H1 (cell line): ENCODE results near the gene HDDC3. TPM values are rescaled to one million over a fixed set of nuclear protein-coding genes. Genes with fewer than 3 reads are reported as not detected.
A peak's percentile ranks its signal among the peaks of the same experiment; 100 is the strongest.

Experiments
- CTCF ChIA-PET: fragments of 300-600 bp; sonication (Branson Sonifier 250); formaldehyde crosslinking; loops from one replicate; lab custom pipeline; 2021; ENCODE audit not compliant: partially characterized antibody; lab: Charles Lee
- POLR2A ChIA-PET: fragments of 300-600 bp; sonication (Branson Sonifier 250); formaldehyde crosslinking; loops from one replicate; lab custom pipeline; 2021; ENCODE audit warnings: inconsistent platforms; ENCODE audit not compliant: partially characterized antibody; lab: Charles Lee
- DNase-seq, 2 experiments: peaks; one replicate each; pipeline versions ENCODE4 v3.0.0 to v3.0.0-alpha.2; 2010 to 2022; ENCODE audit warnings: low spot score in 2 of 2, low read depth in 1 of 2, mixed read lengths in 1 of 2
- FAIRE-seq: peaks from 2 replicates; lab custom pipeline; 2011; peaks lifted over from hg19 to GRCh38; lab: Jason Lieb, UNC
- H2AFZ ChIP-seq: 2 replicates; pipeline ENCODE4 v1.8.1; 2012; ENCODE audit warnings: low read length, inconsistent platforms
- H2AK5ac ChIP-seq: 2 replicates; pipeline ENCODE4 v1.6.1; 2013; ENCODE audit warnings: low read depth, low read length
- H2BK120ac ChIP-seq: replicated peaks from 2 replicates; pipeline ENCODE3; 2013; ENCODE audit warnings: low read depth, low read length, inconsistent platforms
- H2BK12ac ChIP-seq: 2 replicates; pipeline ENCODE4 v1.6.1; 2013; ENCODE audit warnings: low read depth, low read length
- H2BK15ac ChIP-seq: 2 replicates; pipeline ENCODE4 v1.6.1; 2013; ENCODE audit warnings: low read length
- H2BK20ac ChIP-seq: 2 replicates; pipeline ENCODE4 v1.6.1; 2013; ENCODE audit warnings: low read length
- H2BK5ac ChIP-seq: 2 replicates; pipeline ENCODE4 v1.6.1; 2013; ENCODE audit warnings: low read depth, low read length
- H3K14ac ChIP-seq: 2 replicates; pipeline ENCODE4 v1.6.1; 2013; ENCODE audit warnings: inconsistent platforms; ENCODE audit not compliant: insufficient read length
- H3K18ac ChIP-seq: 2 replicates; pipeline ENCODE4 v1.6.1; 2013; ENCODE audit warnings: low read length; ENCODE audit errors: extremely low read depth
- H3K23ac ChIP-seq: 2 replicates; pipeline ENCODE4 v1.6.1; 2013; ENCODE audit warnings: inconsistent platforms; ENCODE audit not compliant: insufficient read length
- H3K23me2 ChIP-seq: 2 replicates; pipeline ENCODE4 v1.6.1; 2013; ENCODE audit warnings: low read depth, low read length
- H3K27ac ChIP-seq: 2 replicates; pipeline ENCODE4 v1.6.1; 2011; ENCODE audit warnings: low read depth, low read length, inconsistent platforms
- H3K27me3 ChIP-seq, 4 experiments: replicated peaks in 1 of 4; 1 replicate in 1 of 4; 2 replicates in 3 of 4; pipeline versions ENCODE4 v1.6.1 to v1.8.1; 2011 to 2013; ENCODE audit warnings: low read length in 3 of 4, mild to moderate bottlenecking in 3 of 4, inconsistent platforms in 2 of 4, mixed read lengths in 2 of 4, moderate library complexity in 1 of 4; ENCODE audit not compliant: control insufficient read depth in 3 of 4, insufficient read depth in 3 of 4; ENCODE audit errors: extremely low read depth in 1 of 4
- H3K36me3 ChIP-seq, 4 experiments: 2 replicates each; pipeline versions ENCODE4 v1.6.1 to v1.8.1; 2011 to 2013; ENCODE audit warnings: mild to moderate bottlenecking in 4 of 4, low read length in 3 of 4, moderate library complexity in 2 of 4, control low read depth in 1 of 4, inconsistent platforms in 1 of 4; ENCODE audit not compliant: insufficient read depth in 4 of 4, control insufficient read depth in 2 of 4
- H3K4ac ChIP-seq: replicated peaks from 2 replicates; pipeline ENCODE3; 2013; ENCODE audit warnings: low read length, low read depth, mixed read lengths, inconsistent platforms; ENCODE audit not compliant: insufficient read length
- H3K4me1 ChIP-seq, 4 experiments: replicated peaks in 1 of 4; 1 replicate in 1 of 4; 2 replicates in 3 of 4; pipeline versions ENCODE4 v1.6.1 to v1.8.1; 2011 to 2013; ENCODE audit warnings: low read length in 3 of 4, inconsistent platforms in 2 of 4, mixed read lengths in 1 of 4; ENCODE audit not compliant: insufficient read depth in 4 of 4, control insufficient read depth in 3 of 4
- H3K4me2 ChIP-seq, 2 experiments: 2 replicates each; pipeline versions ENCODE4 v1.6.1 to v1.8.1; 2011 to 2013; ENCODE audit warnings: low read depth in 2 of 2, low read length in 2 of 2, control low read depth in 1 of 2, inconsistent platforms in 1 of 2, mild to moderate bottlenecking in 1 of 2; ENCODE audit not compliant: insufficient read depth in 1 of 2
- H3K4me3 ChIP-seq, 4 experiments: fragments of 200-600, 300-600 bp in 1 of 4; sonication (generic), shearing (Covaris generic), sonication (Bioruptor Twin) in 1 of 4; 2 replicates each; pipeline versions ENCODE4 v1.5.1 to v1.8.1; 2011 to 2016; ENCODE audit warnings: low read length in 4 of 4, low read depth in 3 of 4, control low read depth in 2 of 4, inconsistent platforms in 2 of 4, mild to moderate bottlenecking in 2 of 4, mixed read lengths in 1 of 4, moderate library complexity in 1 of 4; ENCODE audit not compliant: insufficient read depth in 2 of 4; ENCODE audit errors: extremely low read depth in 1 of 4
- H3K56ac ChIP-seq: replicated peaks from 2 replicates; pipeline ENCODE3; 2013; ENCODE audit warnings: low read depth, mild to moderate bottlenecking, mixed read lengths, low read length, inconsistent platforms; ENCODE audit not compliant: insufficient read length
- H3K79me1 ChIP-seq: 2 replicates; pipeline ENCODE4 v1.6.1; 2013; ENCODE audit warnings: low read depth, low read length, control low read depth
- H3K79me2 ChIP-seq, 2 experiments: 2 replicates each; pipeline versions ENCODE4 v1.6.1 to v1.8.1; 2012 to 2013; ENCODE audit warnings: low read length in 2 of 2, mild to moderate bottlenecking in 2 of 2, inconsistent platforms in 1 of 2; ENCODE audit not compliant: insufficient read depth in 2 of 2, control insufficient read depth in 1 of 2
- H3K9ac ChIP-seq, 4 experiments: replicated peaks in 1 of 4; 1 replicate in 1 of 4; 2 replicates in 3 of 4; pipeline versions ENCODE4 v1.6.1 to v1.8.1; 2011 to 2013; ENCODE audit warnings: low read depth in 3 of 4, low read length in 3 of 4, control low read depth in 2 of 4, mild to moderate bottlenecking in 2 of 4, moderate library complexity in 2 of 4, inconsistent platforms in 1 of 4; ENCODE audit errors: extremely low read depth in 1 of 4
- H3K9me3 ChIP-seq, 2 experiments: 2 replicates each; pipeline versions ENCODE4 v1.6.1 to v1.8.1; 2012 to 2013; ENCODE audit warnings: mild to moderate bottlenecking in 2 of 2, moderate library complexity in 2 of 2, control low read depth in 1 of 2, inconsistent platforms in 1 of 2, low read depth in 1 of 2, low read length in 1 of 2, mixed read lengths in 1 of 2; ENCODE audit not compliant: insufficient read depth in 2 of 2
- H4K20me1 ChIP-seq, 2 experiments: replicated peaks in 1 of 2; 2 replicates each; pipeline versions ENCODE3 to v1.8.1; 2011 to 2013; ENCODE audit warnings: inconsistent platforms in 2 of 2, low read length in 2 of 2, mild to moderate bottlenecking in 1 of 2; ENCODE audit not compliant: insufficient read depth in 2 of 2, control insufficient read depth in 1 of 2
- H4K5ac ChIP-seq: 2 replicates; pipeline ENCODE4 v1.6.1; 2013; ENCODE audit warnings: low read length, low read depth, mixed read lengths, inconsistent platforms; ENCODE audit not compliant: insufficient read length
- H4K8ac ChIP-seq: 2 replicates; pipeline ENCODE4 v1.8.0; 2013; ENCODE audit warnings: mild to moderate bottlenecking, moderate library complexity, low read length, inconsistent platforms; ENCODE audit not compliant: insufficient read depth; ENCODE audit errors: extremely low read depth
- H4K91ac ChIP-seq: replicated peaks from 2 replicates; pipeline ENCODE3; 2013; ENCODE audit warnings: low read length, mixed read lengths, inconsistent platforms; ENCODE audit not compliant: insufficient read length
- ASH2L ChIP-seq: fragments of 200-600, 300-600 bp; sonication (generic); IDR thresholded peaks from one replicate; pipeline ENCODE4 v1.7.1; 2017; ENCODE audit warnings: low read length
- CBX5 ChIP-seq: fragments of 300-800, 300-1000 bp; sonication (generic); IDR thresholded peaks from 2 replicates; pipeline ENCODE4 v1.7.1; 2016; ENCODE audit warnings: antibody characterized with exemption, low read length, low read depth
- CHD1 ChIP-seq: IDR thresholded peaks from 2 replicates; pipeline ENCODE4 v1.6.1; 2012; ENCODE audit warnings: low read depth, low read length, improper control_type of control experiment
- EGR1 ChIP-seq: IDR thresholded peaks from 2 replicates; pipeline ENCODE4 v1.6.1; 2011; ENCODE audit warnings: low read depth, low read length, borderline replicate concordance
- EP300 ChIP-seq, 2 experiments: IDR thresholded peaks; 1 replicate in 1 of 2; 2 replicates in 1 of 2; pipeline ENCODE4 v1.6.1; 2011 to 2012; ENCODE audit warnings: low read depth in 2 of 2, low read length in 2 of 2, mild to moderate bottlenecking in 2 of 2, borderline replicate concordance in 1 of 2, inconsistent platforms in 1 of 2, moderate library complexity in 1 of 2
- PHF8 ChIP-seq: fragments of 200-600 bp; sonication (generic); conservative IDR thresholded peaks from 2 replicates; pipeline ENCODE4 v1.7.1; 2012; ENCODE audit warnings: low read depth, mild to moderate bottlenecking, inconsistent platforms, low read length, moderate library complexity
- SIRT6 ChIP-seq: IDR thresholded peaks from one replicate; pipeline ENCODE4 v1.7.1; 2012; ENCODE audit warnings: low read length, inconsistent platforms
- SRF ChIP-seq: IDR thresholded peaks from 2 replicates; pipeline ENCODE4 v1.6.1; 2011; ENCODE audit warnings: mild to moderate bottlenecking, low read depth, low read length, moderate library complexity
- SUZ12 ChIP-seq: fragments of 200-600 bp; sonication (generic); IDR thresholded peaks from 2 replicates; pipeline ENCODE4 v1.6.1; 2012; ENCODE audit warnings: mild to moderate bottlenecking, inconsistent platforms, low read length, moderate library complexity, mixed read lengths
- WGBS, 2 experiments: shearing (Covaris generic) in 1 of 2; methylation state at CpG; one replicate each; pipeline versions ENCODE4 v1.1.6 to v1.1.7; 2013 to 2015; ENCODE audit warnings: low lambda C conversion rate in 2 of 2, mixed read lengths in 2 of 2, inconsistent platforms in 1 of 2, low coverage in 1 of 2, missing lambda C conversion rate in 1 of 2; ENCODE audit not compliant: insufficient replicate concordance in 2 of 2, insufficient coverage in 1 of 2, insufficient read length in 1 of 2; ENCODE audit errors: extremely low coverage in 1 of 2, missing lambda C conversion rate in 1 of 2; 5-methylcytosine and 5-hydroxymethylcytosine counted together
- polyA plus RNA-seq, 7 experiments: library from polyadenylated mRNA; depleted of rRNA in 3 of 7; stranded (reverse) in 5 of 7; unstranded in 2 of 7; fragments of >200 nt in 5 of 7; fragments of 200-250 nt in 2 of 7; gene quantifications; 1 replicate in 5 of 7; 2 replicates in 1 of 7; 4 replicates in 1 of 7; pipeline versions ENCODE4 v1.2.1 to v1.2.3, GENCODE V29; 2011 to 2013; ENCODE audit warnings: missing spikeins in 2 of 7, mixed read lengths in 2 of 7
- total RNA-seq: library from RNA; stranded (reverse); fragmentation: NEBNext Ultra II Directional; extraction: Animal tissue kit (Norgen Biotek cat#: 25700); gene quantifications from 2 replicates; pipeline ENCODE4 v1.2.1, GENCODE V29; 2021
- TF ChIP-seq, protein P1 (sequence below): IDR thresholded peaks from 2 replicates; pipeline ENCODE4 v1.6.1; 2012; ENCODE audit warnings: low read length, inconsistent platforms

HDDC3 gene
- total and polyA plus RNA-seq, 2 of the 8 experiments (the other 6 are each of a cell fraction or from before 2014, with no cell fraction given), result 16.3 to 16.5 TPM

DNA sequence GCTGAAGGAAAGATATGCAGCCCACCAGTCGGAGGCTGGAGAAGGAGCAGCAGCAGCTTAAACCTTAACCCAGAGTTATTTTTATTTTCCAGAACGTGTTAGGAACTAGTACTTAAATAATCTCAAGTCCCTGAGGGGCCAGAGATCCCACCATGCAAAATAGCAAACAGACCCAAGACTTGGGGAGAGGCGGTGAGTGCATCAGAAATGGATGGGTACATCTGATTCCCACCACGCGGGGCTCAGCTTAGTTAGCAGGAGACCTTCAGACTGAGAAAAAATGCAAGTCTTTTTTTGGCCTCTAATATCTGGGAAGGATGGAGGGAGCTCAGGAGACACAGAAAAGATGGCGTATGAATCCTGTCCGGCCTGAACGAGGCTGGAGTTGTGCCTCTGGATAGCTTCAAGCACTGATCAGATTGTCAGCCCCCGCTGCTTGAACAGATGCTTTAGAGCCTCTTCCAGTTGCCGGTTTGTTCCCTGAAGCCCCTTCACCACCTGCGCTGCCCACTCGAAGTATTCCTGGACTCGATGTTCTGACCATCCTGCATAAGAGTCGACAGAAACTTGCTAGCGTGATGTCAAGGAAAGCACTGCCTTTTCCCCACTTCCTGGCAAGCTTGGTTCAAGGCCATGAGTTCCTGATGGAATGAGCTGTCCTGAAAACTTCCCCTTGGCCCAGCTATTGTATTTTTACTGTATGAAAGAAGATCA, 1.3 kb downstream of the HDDC3 start:
- DNase-seq (no peak), FAIRE-seq (no peak)
- Histone ChIP-seq H3K4ac (no peak overlapping the region), H2BK20ac (no peak overlapping the region), H3K36me3 (no peaks in the 10 kb centered on the region), H3K23ac (no peak overlapping the region), H3K79me1 (no peaks in the 10 kb centered on the region; the same call in 1 of the 2 replicates), H2BK120ac (no peak overlapping the region), H3K56ac (no peak overlapping the region), H3K9me3 (no peaks in the 10 kb centered on the region), H4K91ac (no peak overlapping the region), H3K79me2 (no peaks in the 10 kb centered on the region), H2AFZ (no peak overlapping the region), H2BK15ac (no peak overlapping the region), H3K27ac (no peak overlapping the region), H3K18ac (no peak overlapping the region), H3K23me2 (peaks cover 11% of the 10 kb centered on the region; the same call in 1 of the 2 replicates), H2BK12ac (no peak overlapping the region), H2AK5ac (no peak overlapping the region), H3K4me3 (peak overlapping the region in 1 of 4 experiments; percentile 82; a peak in 1 of 8 replicates), H4K20me1 (no peaks in the 10 kb centered on the region), H4K8ac (peak overlapping the region; percentile 5; the same call in 1 of the 2 replicates), H3K27me3 (0 out of 7 replicates have a peak, but pooled peaks cover 0 to 4% (median 0%) of the 10 kb centered on the region in 4 experiments), H2BK5ac (no peak overlapping the region), H3K14ac (no peak overlapping the region), H3K4me2 (peak overlapping the region; percentile 47 to 93; a peak in 3 of 4 replicates), H3K4me1 (peaks cover 0 to 10% (median 5%) of the 10 kb centered on the region in 4 experiments; a peak in 6 of 7 replicates), H3K9ac (no peak overlapping the region), H4K5ac (no peak overlapping the region)
- 92% methylated on average over 15 of the region's 15 CpGs; no CpG with 5 or more reads in 1 of the 2 experiments for WGBS, 2 experiments
- POLR2A ChIA-PET, result interaction anchor here (0.8 to 5.0 kb wide), 8 partner anchors 10 to 261 kb away, joined by 3 to 24 read pairs (median 3); partner anchors contain the start of genes BLM and MAN2A2
- CTCF ChIA-PET, result interaction anchor here (0.6 to 20.7 kb wide), 37 partner anchors 9 to 922 kb away, joined by 3 to 306 read pairs (median 6); partner anchors contain the start of genes FES, FURIN, MAN2A2 and RCCD1
- TF ChIP-seq ASH2L (no peak), CHD1 (no peak), PHF8 (no peak), CBX5 (no peak), SIRT6 (no peak), EGR1 (no peak), SUZ12 (no peak), SRF (no peak), EP300 (IDR thresholded peaks at IDR 0.05; ENCODE audit: borderline replicate concordance in 1 of 2, low read depth in 2 of 2, low read length in 2 of 2) (no peak)
- TF ChIP-seq, protein P1, sequence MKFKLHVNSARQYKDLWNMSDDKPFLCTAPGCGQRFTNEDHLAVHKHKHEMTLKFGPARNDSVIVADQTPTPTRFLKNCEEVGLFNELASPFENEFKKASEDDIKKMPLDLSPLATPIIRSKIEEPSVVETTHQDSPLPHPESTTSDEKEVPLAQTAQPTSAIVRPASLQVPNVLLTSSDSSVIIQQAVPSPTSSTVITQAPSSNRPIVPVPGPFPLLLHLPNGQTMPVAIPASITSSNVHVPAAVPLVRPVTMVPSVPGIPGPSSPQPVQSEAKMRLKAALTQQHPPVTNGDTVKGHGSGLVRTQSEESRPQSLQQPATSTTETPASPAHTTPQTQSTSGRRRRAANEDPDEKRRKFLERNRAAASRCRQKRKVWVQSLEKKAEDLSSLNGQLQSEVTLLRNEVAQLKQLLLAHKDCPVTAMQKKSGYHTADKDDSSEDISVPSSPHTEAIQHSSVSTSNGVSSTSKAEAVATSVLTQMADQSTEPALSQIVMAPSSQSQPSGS, result no peak
